Nephron (organoid): ENCODE measurements around the gene NTRK3.
A peak's percentile ranks its signal among the peaks of the same experiment; 100 is the strongest.

Experiments
- H3K27ac Mint-ChIP-seq, 3 experiments: 2 replicates each; pipeline ENCODE4 v1.8.0; 2020; ENCODE audit warnings: mixed read lengths in 3 of 3, mild to moderate bottlenecking in 2 of 3, moderate library complexity in 1 of 3
- H3K27me3 Mint-ChIP-seq: 2 replicates; pipeline ENCODE4 v1.8.0; 2021; ENCODE audit warnings: low read depth, mild to moderate bottlenecking, moderate library complexity, mixed read lengths
- H3K36me3 Mint-ChIP-seq: 2 replicates; pipeline ENCODE4 v1.8.0; 2020; ENCODE audit warnings: low read depth, mixed read lengths
- H3K4me1 Mint-ChIP-seq: 2 replicates; pipeline ENCODE4 v1.8.0; 2020; ENCODE audit warnings: mixed read lengths
- H3K4me3 Mint-ChIP-seq, 3 experiments: 2 replicates each; pipeline ENCODE4 v1.8.0; 2020; ENCODE audit warnings: mild to moderate bottlenecking in 3 of 3, mixed read lengths in 3 of 3, moderate library complexity in 2 of 3
- H3K9me3 Mint-ChIP-seq: 2 replicates; pipeline ENCODE4 v1.8.0; 2020; ENCODE audit warnings: mixed read lengths
- CTCF ChIP-seq, 3 experiments: fragments of 200-600 bp; sonication (generic); IDR thresholded peaks; one replicate each; pipeline ENCODE4 v1.5.0; 2021; ENCODE audit warnings: antibody characterized with exemption in 3 of 3; ENCODE audit not compliant: unreplicated experiment in 3 of 3

Gene NTRK3

GRCh38 chr15:88067331-88067685 lies 189.2 kb downstream of the NTRK3 start:
- H3K4me3 Mint-ChIP-seq = no peak overlapping the region
- peaks cover 31% of the 10 kb centered on the region for H3K4me1 Mint-ChIP-seq
- H3K9me3 Mint-ChIP-seq = no peaks in the 10 kb centered on the region

DNA sequence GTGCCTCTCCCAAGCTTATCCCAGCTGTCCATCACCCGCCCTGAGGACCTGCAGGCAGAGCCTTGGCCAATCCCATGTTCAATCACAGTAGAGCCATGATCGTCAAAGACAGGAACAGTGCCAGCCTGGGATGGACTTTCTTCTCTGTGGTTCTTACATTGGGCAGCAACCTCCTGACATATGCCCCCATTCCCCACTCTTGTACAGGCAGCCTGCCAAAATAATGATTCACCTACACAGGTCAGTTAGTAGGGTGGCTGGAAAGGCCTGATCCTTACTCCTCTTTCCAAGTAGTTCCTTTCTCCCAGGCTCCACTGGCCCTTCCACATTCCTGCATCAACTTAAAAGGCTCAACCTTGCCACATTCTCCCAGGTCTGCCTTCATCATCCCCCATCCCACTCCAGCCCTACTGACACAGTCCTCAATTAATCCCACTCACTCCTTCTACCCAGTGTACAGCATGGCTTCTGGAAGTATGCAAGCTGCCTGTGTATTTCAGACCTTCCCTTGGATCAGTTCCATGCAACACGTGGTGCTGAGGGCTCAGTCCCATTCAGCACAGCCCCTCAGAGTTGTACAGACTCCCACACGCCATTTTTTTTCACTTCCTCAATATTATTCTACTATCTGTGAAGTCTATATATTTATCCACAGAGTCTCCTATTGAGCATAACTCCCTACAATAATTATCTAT lies 189.8 kb downstream of the NTRK3 start:
- H3K4me3 Mint-ChIP-seq = no peak overlapping the region
- H3K9me3 Mint-ChIP-seq = no peaks in the 10 kb centered on the region
- H3K4me1 Mint-ChIP-seq = peaks cover 31% of the 10 kb centered on the region
- no peak for TF ChIP-seq CTCF (IDR thresholded peaks at IDR 0.05; ENCODE audit: unreplicated experiment in 3 of 3)
- H3K36me3 Mint-ChIP-seq = no peaks in the 10 kb centered on the region
- H3K27me3 Mint-ChIP-seq = peaks cover 8% of the 10 kb centered on the region
- peak overlapping the region; percentile 23 to 40 (median 34) for H3K27ac Mint-ChIP-seq

More at GRCh38 chr15:88067331-88067685, 189.2 kb downstream of the NTRK3 start:
- Mint-ChIP-seq H3K27ac (peak overlapping the region in 1 of 3 experiments; percentile 23), H3K36me3 (no peaks in the 10 kb centered on the region), H3K27me3 (peaks cover 11% of the 10 kb centered on the region)
- no peak for TF ChIP-seq CTCF (IDR thresholded peaks at IDR 0.05; ENCODE audit: unreplicated experiment in 3 of 3)

GRCh38 chr15:88061452-88061851 lies 195.1 kb downstream of the NTRK3 start:
- Mint-ChIP-seq H3K9me3 (no peaks in the 10 kb centered on the region), H3K36me3 (no peaks in the 10 kb centered on the region), H3K4me3 (no peak overlapping the region), H3K27me3 (peaks cover 12% of the 10 kb centered on the region), H3K4me1 (peaks cover 8% of the 10 kb centered on the region), H3K27ac (no peak overlapping the region)
- TF ChIP-seq CTCF (IDR thresholded peaks at IDR 0.05; ENCODE audit: unreplicated experiment in 3 of 3) = no peak

GRCh38 chr15:88060383-88060782 lies 196.2 kb downstream of the NTRK3 start:
- H3K9me3 Mint-ChIP-seq = no peaks in the 10 kb centered on the region
- H3K27me3 Mint-ChIP-seq = peaks cover 12% of the 10 kb centered on the region
- TF ChIP-seq CTCF (IDR thresholded peaks at IDR 0.05; ENCODE audit: unreplicated experiment in 3 of 3) = no peak
- no peak overlapping the region for H3K27ac Mint-ChIP-seq
- no peaks in the 10 kb centered on the region for H3K4me1 Mint-ChIP-seq
- no peaks in the 10 kb centered on the region for H3K36me3 Mint-ChIP-seq
- no peak overlapping the region for H3K4me3 Mint-ChIP-seq

DNA sequence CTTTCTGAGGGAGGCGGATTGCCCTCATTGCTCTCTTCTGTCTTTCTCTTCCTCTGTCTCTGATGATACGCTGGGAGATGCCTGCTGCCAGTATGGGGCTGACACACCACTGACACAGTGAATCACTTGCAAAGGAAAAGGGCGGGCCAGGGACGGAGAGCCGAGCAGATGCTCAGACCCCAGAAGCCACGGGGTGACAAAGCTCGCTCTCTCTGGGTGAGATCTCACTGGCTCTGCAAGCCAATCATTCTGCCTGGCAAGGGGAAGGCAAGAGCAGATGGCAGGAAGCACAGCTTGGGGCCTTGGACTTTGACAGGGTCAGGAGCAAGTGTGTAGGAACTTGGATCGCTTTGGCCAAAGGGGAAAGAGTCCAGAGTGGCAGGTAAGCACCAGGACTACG lies 198.7 kb downstream of the NTRK3 start:
- H3K4me3 Mint-ChIP-seq = no peak overlapping the region
- TF ChIP-seq CTCF (IDR thresholded peaks at IDR 0.05; ENCODE audit: unreplicated experiment in 3 of 3) = no peak
- H3K4me1 Mint-ChIP-seq = no peaks in the 10 kb centered on the region
- no peak overlapping the region for H3K27ac Mint-ChIP-seq
- no peaks in the 10 kb centered on the region for H3K9me3 Mint-ChIP-seq
- no peaks in the 10 kb centered on the region for H3K36me3 Mint-ChIP-seq
- H3K27me3 Mint-ChIP-seq = peaks cover 10% of the 10 kb centered on the region

DNA sequence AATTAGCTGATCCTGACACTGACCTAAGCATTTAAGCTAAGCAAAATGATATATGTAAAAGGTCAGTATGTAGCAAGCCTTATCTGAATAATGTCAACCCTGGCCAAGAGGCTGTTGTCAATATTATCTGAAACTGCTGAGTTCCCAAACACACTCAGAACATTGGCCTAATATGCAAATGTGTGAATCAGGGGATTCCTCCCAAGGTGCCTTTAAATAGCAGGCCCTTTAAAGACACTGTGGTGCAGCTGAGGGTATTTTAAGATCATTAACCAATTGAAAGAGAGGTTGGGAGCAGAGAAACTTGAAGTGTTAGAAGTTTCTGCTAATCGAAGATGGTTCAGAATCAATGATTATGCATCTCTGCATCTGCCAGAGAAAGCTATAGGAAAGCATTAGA lies 207.0 kb downstream of the NTRK3 start:
- H3K36me3 Mint-ChIP-seq = no peaks in the 10 kb centered on the region
- no peaks in the 10 kb centered on the region for H3K4me1 Mint-ChIP-seq
- no peak overlapping the region for H3K27ac Mint-ChIP-seq
- peaks cover 11% of the 10 kb centered on the region for H3K27me3 Mint-ChIP-seq
- TF ChIP-seq CTCF (IDR thresholded peaks at IDR 0.05; ENCODE audit: unreplicated experiment in 3 of 3) = no peak
- H3K9me3 Mint-ChIP-seq = no peaks in the 10 kb centered on the region
- H3K4me3 Mint-ChIP-seq = no peak overlapping the region
